Choroid plexus epithelial cell (primary cell): ENCODE measurements around the gene NTM.

ENCODE experiments used
- DNase-seq: peaks from one replicate; pipeline ENCODE4 v3.0.0-alpha.2; 2010; ENCODE audit warnings: low read depth
- H3K4me3 ChIP-seq: 2 replicates; pipeline ENCODE4 v1.5.1; 2011; ENCODE audit warnings: low read depth, mild to moderate bottlenecking, control low read depth, low read length, moderate library complexity
- TF ChIP-seq, protein P1 (sequence below): conservative IDR thresholded peaks from 2 replicates; pipeline ENCODE4 v1.5.1; 2011; ENCODE audit warnings: low read depth, mild to moderate bottlenecking, control low read depth, inconsistent platforms, low read length, moderate library complexity

NTM gene

DNA sequence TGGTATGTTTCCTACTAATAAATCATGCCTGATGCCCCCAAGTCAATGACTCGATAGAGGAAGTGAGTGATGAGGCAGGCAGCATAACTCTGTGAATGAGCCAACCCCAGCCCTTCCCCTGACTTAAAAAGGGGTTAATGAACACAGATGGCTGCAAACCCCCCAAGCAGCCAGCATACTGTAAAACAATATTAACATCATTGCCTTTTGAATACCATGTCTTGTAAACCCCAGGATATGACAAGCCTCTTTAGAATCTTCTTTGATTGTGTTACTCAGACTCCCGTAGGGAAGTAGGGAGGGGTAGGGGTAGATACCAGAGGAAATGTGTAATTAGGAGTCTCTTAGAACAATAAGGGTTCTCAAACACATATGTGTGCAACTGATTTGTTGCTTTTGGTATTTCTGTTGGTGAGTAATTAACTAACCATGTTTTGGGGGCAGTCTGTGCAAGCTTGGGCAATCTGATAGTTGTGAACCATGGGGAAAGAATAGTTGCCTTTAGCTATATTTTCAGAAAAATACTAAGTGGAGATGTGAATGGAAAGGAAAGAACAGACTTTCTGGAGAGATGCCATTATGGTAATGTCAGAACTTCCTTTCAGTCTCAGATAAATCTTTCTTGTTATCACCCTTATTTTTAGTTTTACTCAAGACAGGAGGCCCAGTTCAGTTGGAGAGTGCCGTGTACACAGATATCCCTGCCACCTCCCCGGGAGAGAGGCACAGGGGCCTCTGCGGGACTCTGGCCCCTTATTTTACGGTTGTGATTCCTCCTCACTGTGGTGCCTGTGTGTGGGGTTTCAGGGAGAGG is 701.8 kb downstream of the NTM start:
- TF ChIP-seq, protein P1, sequence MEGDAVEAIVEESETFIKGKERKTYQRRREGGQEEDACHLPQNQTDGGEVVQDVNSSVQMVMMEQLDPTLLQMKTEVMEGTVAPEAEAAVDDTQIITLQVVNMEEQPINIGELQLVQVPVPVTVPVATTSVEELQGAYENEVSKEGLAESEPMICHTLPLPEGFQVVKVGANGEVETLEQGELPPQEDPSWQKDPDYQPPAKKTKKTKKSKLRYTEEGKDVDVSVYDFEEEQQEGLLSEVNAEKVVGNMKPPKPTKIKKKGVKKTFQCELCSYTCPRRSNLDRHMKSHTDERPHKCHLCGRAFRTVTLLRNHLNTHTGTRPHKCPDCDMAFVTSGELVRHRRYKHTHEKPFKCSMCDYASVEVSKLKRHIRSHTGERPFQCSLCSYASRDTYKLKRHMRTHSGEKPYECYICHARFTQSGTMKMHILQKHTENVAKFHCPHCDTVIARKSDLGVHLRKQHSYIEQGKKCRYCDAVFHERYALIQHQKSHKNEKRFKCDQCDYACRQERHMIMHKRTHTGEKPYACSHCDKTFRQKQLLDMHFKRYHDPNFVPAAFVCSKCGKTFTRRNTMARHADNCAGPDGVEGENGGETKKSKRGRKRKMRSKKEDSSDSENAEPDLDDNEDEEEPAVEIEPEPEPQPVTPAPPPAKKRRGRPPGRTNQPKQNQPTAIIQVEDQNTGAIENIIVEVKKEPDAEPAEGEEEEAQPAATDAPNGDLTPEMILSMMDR, result no peak
- DNase-seq, result peak; percentile 93
- H3K4me3 ChIP-seq, result no peak overlapping the region

DNA sequence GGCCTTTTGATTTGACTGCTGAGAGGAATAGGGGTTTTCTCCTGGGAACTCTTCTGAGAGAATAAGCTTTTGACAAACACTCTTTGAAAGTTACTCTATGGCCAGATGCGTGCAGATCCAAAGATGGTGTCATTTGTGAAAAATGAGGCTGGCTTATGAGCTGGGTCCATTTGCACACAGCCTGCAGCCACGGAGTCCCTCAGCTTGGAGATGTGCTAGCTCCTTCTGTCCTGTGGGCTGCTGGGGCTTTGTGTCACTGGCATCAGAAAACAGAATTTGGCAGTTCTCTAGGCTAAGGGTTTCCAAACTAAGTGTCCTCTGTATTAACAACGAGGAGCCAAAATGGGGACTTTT is 702.4 kb downstream of the NTM start:
- TF ChIP-seq, protein P1, result no peak
- H3K4me3 ChIP-seq, result no peak overlapping the region
- DNase-seq, result peak; percentile 23

DNA sequence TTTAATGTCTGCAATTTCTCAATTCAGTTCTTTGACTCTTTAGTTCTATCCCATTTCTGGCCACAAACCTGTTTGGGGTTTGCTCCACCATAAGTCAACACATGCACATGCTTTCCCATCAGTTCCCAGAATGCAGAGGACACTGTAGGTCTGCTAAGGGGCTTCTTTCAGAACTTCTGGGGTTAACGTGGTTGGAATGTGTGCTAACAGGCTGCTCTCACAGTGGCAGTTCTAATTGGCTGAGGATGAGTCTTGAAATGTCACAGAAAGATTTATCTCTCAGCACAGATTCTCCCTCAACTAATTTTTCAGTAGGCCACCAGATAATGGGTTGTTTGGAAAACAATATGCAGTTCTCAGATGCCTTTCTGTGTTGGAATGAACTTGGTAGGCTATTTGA is 703.4 kb downstream of the NTM start:
- TF ChIP-seq, protein P1, result no peak
- DNase-seq, result no peak
- no peak overlapping the region for H3K4me3 ChIP-seq

DNA sequence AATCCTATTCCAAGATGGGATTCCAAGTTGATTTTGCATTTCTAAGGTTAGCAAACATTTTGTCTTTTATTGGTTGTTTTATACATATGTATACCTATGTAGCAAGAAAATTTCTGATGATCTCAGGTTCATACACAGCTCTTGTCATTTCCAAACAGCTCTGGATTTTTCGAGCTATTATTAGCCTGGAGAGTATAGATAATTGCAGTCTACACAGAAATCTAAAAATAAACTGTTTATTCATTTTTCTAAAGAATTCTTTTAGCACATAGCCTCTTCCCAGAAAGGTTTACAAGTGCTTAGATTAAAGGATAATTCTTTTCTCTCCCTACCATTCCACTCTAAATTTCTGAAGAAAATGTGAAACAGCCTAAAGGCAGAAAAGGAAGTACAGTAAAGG is 705.0 kb downstream of the NTM start:
- DNase-seq, result no peak
- no peak overlapping the region for H3K4me3 ChIP-seq
- TF ChIP-seq, protein P1, result no peak

DNA sequence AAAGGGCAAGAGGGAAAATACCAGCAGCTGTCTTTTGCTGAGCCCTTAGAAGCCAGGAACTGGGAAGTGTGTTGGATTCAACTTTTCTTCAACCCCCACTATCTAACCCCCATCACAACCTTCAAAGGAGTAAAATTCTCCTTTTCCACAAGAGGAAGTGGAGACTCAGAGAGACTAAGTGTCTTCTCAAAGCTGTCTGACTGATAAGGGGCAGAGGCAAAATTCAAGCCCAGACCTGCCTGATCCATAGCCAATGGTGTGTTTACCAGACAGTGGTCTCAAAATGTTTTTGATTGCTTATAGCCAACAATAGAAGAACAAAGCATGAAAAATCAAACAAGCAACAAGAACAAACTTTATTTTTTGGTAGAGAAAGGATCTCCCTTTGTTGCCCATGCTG is 707.0 kb downstream of the NTM start:
- H3K4me3 ChIP-seq, result no peak overlapping the region
- no peak for DNase-seq
- TF ChIP-seq, protein P1, result no peak

DNA sequence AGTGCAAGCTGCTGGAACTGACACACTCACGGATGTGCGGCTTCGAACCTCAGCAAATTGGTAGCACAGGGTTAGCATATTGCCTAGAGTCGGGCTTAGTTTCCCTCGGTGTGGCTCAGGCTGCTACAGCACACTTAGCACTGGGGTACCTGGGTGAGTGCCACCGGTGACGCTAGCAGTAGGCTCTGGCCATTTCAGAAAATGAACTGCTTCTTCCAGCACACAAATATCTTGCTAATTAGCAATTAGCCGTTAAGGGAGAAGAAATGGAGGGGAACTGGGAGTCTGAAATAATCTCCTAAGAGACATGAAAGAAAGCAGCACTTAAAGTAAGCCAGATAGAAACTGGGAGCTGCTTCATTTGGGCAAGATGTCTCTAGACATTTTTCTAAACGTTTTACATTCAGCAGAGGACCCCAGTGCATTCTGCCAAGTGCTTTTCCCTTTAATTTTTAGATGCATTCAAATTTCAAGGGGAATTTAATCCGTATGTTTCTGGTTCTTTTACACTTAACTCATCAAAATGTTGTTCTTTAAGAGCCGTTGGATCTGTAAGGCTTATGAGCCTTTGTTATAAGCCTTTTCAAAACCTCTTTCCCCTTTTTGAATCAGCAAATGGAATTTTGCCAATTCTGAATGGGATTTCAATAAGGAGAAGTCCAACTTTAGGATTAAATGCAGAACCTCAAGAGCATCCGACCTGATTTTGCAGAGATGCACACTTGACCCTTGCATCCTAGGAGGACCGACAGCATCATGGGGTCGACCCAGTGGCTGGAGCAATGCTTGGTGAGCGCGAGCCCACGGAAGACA is 708.1 kb downstream of the NTM start:
- no peak overlapping the region for H3K4me3 ChIP-seq
- DNase-seq, result no peak
- TF ChIP-seq, protein P1, result no peak
